Endothelial cell of umbilical vein (primary cell): ENCODE data around the gene POFUT2.

Experiments used
- CTCF ChIP-seq, 2 donors: IDR thresholded peaks; 1 replicate in 1 of 2; 2 replicates in 1 of 2; pipeline ENCODE4 v1.5.1; 2011; ENCODE audit warnings: low read length in 2 of 2, mild to moderate bottlenecking in 2 of 2, moderate library complexity in 2 of 2, control low read depth in 1 of 2, inconsistent platforms in 1 of 2, low read depth in 1 of 2; ENCODE audit not compliant: insufficient read depth in 1 of 2; ENCODE audit errors: extremely low read depth in 1 of 2
- EZH2 ChIP-seq: IDR thresholded peaks from 2 replicates; pipeline ENCODE4 v1.6.1; 2012; ENCODE audit warnings: borderline replicate concordance, low read depth, mild to moderate bottlenecking, moderate library complexity, low read length, inconsistent platforms; ENCODE audit not compliant: severe bottlenecking
- POLR2A ChIP-seq: IDR thresholded peaks from 2 replicates; pipeline ENCODE4 v1.6.1; 2012; ENCODE audit warnings: low read depth, mild to moderate bottlenecking, control low read depth, low read length
- POLR2AphosphoS5 ChIP-seq: IDR thresholded peaks from 2 replicates; pipeline ENCODE4 v1.6.1; 2012; ENCODE audit warnings: low read depth, mild to moderate bottlenecking, control low read depth, low read length, moderate library complexity; ENCODE audit not compliant: insufficient read depth

- no peak for TF ChIP-seq CTCF (IDR thresholded peaks at IDR 0.05; ENCODE audit: extremely low read depth in 1 of 2, insufficient read depth in 1 of 2, low read depth in 1 of 2, low read length in 2 of 2)
- TF ChIP-seq POLR2A: no peak
- no peak for TF ChIP-seq EZH2
- TF ChIP-seq POLR2AphosphoS5: no peak
Measured at GRCh38 chr21:45325206-45326168, 37.8 kb upstream of the POFUT2 start.
